Kidney (tissue), 14 donors: ENCODE results near the gene ZNF57. TPM values are rescaled to one million over a fixed set of nuclear protein-coding genes. Genes with fewer than 3 reads are reported as not detected.

Experiments
- DNase-seq, 5 donors: peaks; one replicate each; pipeline ENCODE4 v3.0.0-alpha.2; 2013 to 2020
- FAIRE-seq: peaks from 2 replicates; lab custom pipeline; 2012; peaks lifted over from hg19 to GRCh38; lab: Jason Lieb, UNC
- H3K27ac ChIP-seq, 2 donors: one replicate each; pipeline ENCODE4 v1.7.0; 2013; ENCODE audit warnings: low read depth in 2 of 2, low read length in 2 of 2, inconsistent platforms in 1 of 2
- H3K27me3 ChIP-seq: one replicate; pipeline ENCODE4 v1.7.1; 2013; ENCODE audit warnings: low read length, inconsistent platforms; ENCODE audit not compliant: control insufficient read depth, insufficient read depth
- H3K36me3 ChIP-seq, 3 donors: one replicate each; pipeline versions ENCODE4 v1.7.0 to v1.7.1; 2013; ENCODE audit warnings: low read length in 3 of 3, control low read depth in 1 of 3, inconsistent platforms in 1 of 3; ENCODE audit not compliant: insufficient read depth in 3 of 3, control insufficient read depth in 2 of 3
- H3K4me1 ChIP-seq, 3 donors: one replicate each; pipeline versions ENCODE4 v1.7.0 to v1.7.1; 2013; ENCODE audit warnings: low read length in 3 of 3, inconsistent platforms in 1 of 3, low read depth in 1 of 3; ENCODE audit not compliant: control insufficient read depth in 2 of 3, insufficient read depth in 2 of 3
- H3K4me3 ChIP-seq, 3 donors: one replicate each; pipeline versions ENCODE4 v1.7.0 to v1.8.1; 2013; ENCODE audit warnings: low read length in 3 of 3, control low read depth in 1 of 3, inconsistent platforms in 1 of 3
- H3K9ac ChIP-seq, 3 donors: one replicate each; pipeline versions ENCODE4 v1.7.0 to v1.7.1; 2013; ENCODE audit warnings: low read length in 3 of 3, control low read depth in 1 of 3, inconsistent platforms in 1 of 3
- H3K9me3 ChIP-seq, 3 donors: one replicate each; pipeline versions ENCODE4 v1.7.0 to v1.7.1; 2013; ENCODE audit warnings: low read length in 3 of 3, control low read depth in 1 of 3, inconsistent platforms in 1 of 3; ENCODE audit not compliant: control insufficient read depth in 2 of 3, insufficient read depth in 1 of 3
- CTCF ChIP-seq: IDR thresholded peaks from 3 replicates; pipeline ENCODE4 v1.5.1; 2012; ENCODE audit warnings: mild to moderate bottlenecking, moderate library complexity, borderline replicate concordance; ENCODE audit not compliant: insufficient read depth; ENCODE audit errors: extremely low read depth
- intact Hi-C: fragments of 100-400 bp; cut with DNase I; formaldehyde crosslinking; loops from one replicate; pipeline ENCODE4 v1.11.1; 2022
- polyA plus RNA-seq: library from polyadenylated mRNA; stranded (reverse); fragments of 350-450 nt; fragmentation: Illumina TruSeq; extraction: RNeasy Lipid Tissue Mini Kit (QIAGEN cat#74804); gene quantifications from one replicate; pipeline ENCODE4 v1.2.3, GENCODE V29; 2014; ENCODE audit warnings: low read depth, low replicate concordance; ENCODE audit not compliant: insufficient read depth
- total RNA-seq: library from RNA; stranded (reverse); fragmentation: NEBNext Ultra II Directional; extraction: Animal tissue kit (Norgen Biotek cat#: 25700); gene quantifications from one replicate; pipeline ENCODE4 v1.2.1, GENCODE V29; 2021
- donor health status: control.
- donor health status: control.
- donor health status: control.
- donor health status: control.
- donor health status: control.
- donor health status: DM: yes; HTN: yes; CAD: no.
- donor health status: Normal renal cell carcinoma (clear cell type).

Gene ZNF57
- total and polyA plus RNA-seq, 2 donors from 2014 or later = 6.1 to 6.2 TPM

GRCh38 chr19:2863816-2864215 lies 36.9 kb upstream of the ZNF57 start:
- peaks cover 0 to 9% (median 0%) of the 10 kb centered on the region in 3 donors for H3K9me3 ChIP-seq
- no peak for DNase-seq
- no peak for TF ChIP-seq CTCF
- no peak overlapping the region for H3K4me3 ChIP-seq
- FAIRE-seq = no peak
- H3K27ac ChIP-seq = no peak overlapping the region
- H3K9ac ChIP-seq = no peak overlapping the region
- no peaks in the 10 kb centered on the region for H3K27me3 ChIP-seq
- intact Hi-C loops = no loop called here
- peaks cover 0 to 2% (median 0%) of the 10 kb centered on the region in 3 donors for H3K4me1 ChIP-seq
- no peaks in the 10 kb centered on the region for H3K36me3 ChIP-seq

- Histone ChIP-seq H3K4me3 (no peak overlapping the region), H3K4me1 (peaks cover 0 to 2% (median 0%) of the 10 kb centered on the region in 3 donors), H3K9ac (no peak overlapping the region), H3K27me3 (no peaks in the 10 kb centered on the region), H3K9me3 (no peaks in the 10 kb centered on the region), H3K27ac (peak overlapping the region; percentile 3 to 30), H3K36me3 (no peaks in the 10 kb centered on the region)
- FAIRE-seq (no peak), DNase-seq (peak in 2 of 5 donors; percentile 42 to 53)
- intact Hi-C loops = no loop called here
- TF ChIP-seq CTCF = no peak
Measured at GRCh38 chr19:2865334-2866100, 35.2 kb upstream of the ZNF57 start.

GRCh38 chr19:2866495-2867024 lies 34.2 kb upstream of the ZNF57 start:
- TF ChIP-seq CTCF = no peak
- no peak for FAIRE-seq
- no peaks in the 10 kb centered on the region for H3K9me3 ChIP-seq
- no peaks in the 10 kb centered on the region for H3K36me3 ChIP-seq
- DNase-seq = no peak
- intact Hi-C loops = no loop called here
- H3K4me1 ChIP-seq = peaks cover 0 to 2% (median 0%) of the 10 kb centered on the region in 3 donors
- H3K4me3 ChIP-seq = peak overlapping the region in 1 of 3 donors; percentile 64
- no peaks in the 10 kb centered on the region for H3K27me3 ChIP-seq
- no peak overlapping the region for H3K9ac ChIP-seq
- H3K27ac ChIP-seq = no peak overlapping the region
